H1 (cell line): ENCODE measurements around the gene SNRPB2. TPM values are rescaled to one million over a fixed set of nuclear protein-coding genes. Genes with fewer than 3 reads are reported as not detected.

Experiments
- CTCF ChIA-PET: fragments of 300-600 bp; sonication (Branson Sonifier 250); formaldehyde crosslinking; loops from one replicate; lab custom pipeline; 2021; ENCODE audit not compliant: partially characterized antibody; lab: Charles Lee
- POLR2A ChIA-PET: fragments of 300-600 bp; sonication (Branson Sonifier 250); formaldehyde crosslinking; loops from one replicate; lab custom pipeline; 2021; ENCODE audit warnings: inconsistent platforms; ENCODE audit not compliant: partially characterized antibody; lab: Charles Lee
- DNase-seq, 2 experiments: peaks; one replicate each; pipeline versions ENCODE4 v3.0.0 to v3.0.0-alpha.2; 2010 to 2022; ENCODE audit warnings: low spot score in 2 of 2, low read depth in 1 of 2, mixed read lengths in 1 of 2
- FAIRE-seq: peaks from 2 replicates; lab custom pipeline; 2011; peaks lifted over from hg19 to GRCh38; lab: Jason Lieb, UNC
- H2AFZ ChIP-seq: 2 replicates; pipeline ENCODE4 v1.8.1; 2012; ENCODE audit warnings: low read length, inconsistent platforms
- H2AK5ac ChIP-seq: 2 replicates; pipeline ENCODE4 v1.6.1; 2013; ENCODE audit warnings: low read depth, low read length
- H2BK120ac ChIP-seq: replicated peaks from 2 replicates; pipeline ENCODE3; 2013; ENCODE audit warnings: low read depth, low read length, inconsistent platforms
- H2BK12ac ChIP-seq: 2 replicates; pipeline ENCODE4 v1.6.1; 2013; ENCODE audit warnings: low read depth, low read length
- H2BK15ac ChIP-seq: 2 replicates; pipeline ENCODE4 v1.6.1; 2013; ENCODE audit warnings: low read length
- H2BK20ac ChIP-seq: 2 replicates; pipeline ENCODE4 v1.6.1; 2013; ENCODE audit warnings: low read length
- H2BK5ac ChIP-seq: 2 replicates; pipeline ENCODE4 v1.6.1; 2013; ENCODE audit warnings: low read depth, low read length
- H3K14ac ChIP-seq: 2 replicates; pipeline ENCODE4 v1.6.1; 2013; ENCODE audit warnings: inconsistent platforms; ENCODE audit not compliant: insufficient read length
- H3K18ac ChIP-seq: 2 replicates; pipeline ENCODE4 v1.6.1; 2013; ENCODE audit warnings: low read length; ENCODE audit errors: extremely low read depth
- H3K23ac ChIP-seq: 2 replicates; pipeline ENCODE4 v1.6.1; 2013; ENCODE audit warnings: inconsistent platforms; ENCODE audit not compliant: insufficient read length
- H3K23me2 ChIP-seq: 2 replicates; pipeline ENCODE4 v1.6.1; 2013; ENCODE audit warnings: low read depth, low read length
- H3K27ac ChIP-seq: 2 replicates; pipeline ENCODE4 v1.6.1; 2011; ENCODE audit warnings: low read depth, low read length, inconsistent platforms
- H3K27me3 ChIP-seq, 4 experiments: replicated peaks in 1 of 4; 1 replicate in 1 of 4; 2 replicates in 3 of 4; pipeline versions ENCODE4 v1.6.1 to v1.8.1; 2011 to 2013; ENCODE audit warnings: low read length in 3 of 4, mild to moderate bottlenecking in 3 of 4, inconsistent platforms in 2 of 4, mixed read lengths in 2 of 4, moderate library complexity in 1 of 4; ENCODE audit not compliant: control insufficient read depth in 3 of 4, insufficient read depth in 3 of 4; ENCODE audit errors: extremely low read depth in 1 of 4
- H3K36me3 ChIP-seq, 4 experiments: 2 replicates each; pipeline versions ENCODE4 v1.6.1 to v1.8.1; 2011 to 2013; ENCODE audit warnings: mild to moderate bottlenecking in 4 of 4, low read length in 3 of 4, moderate library complexity in 2 of 4, control low read depth in 1 of 4, inconsistent platforms in 1 of 4; ENCODE audit not compliant: insufficient read depth in 4 of 4, control insufficient read depth in 2 of 4
- H3K4ac ChIP-seq: replicated peaks from 2 replicates; pipeline ENCODE3; 2013; ENCODE audit warnings: low read length, low read depth, mixed read lengths, inconsistent platforms; ENCODE audit not compliant: insufficient read length
- H3K4me1 ChIP-seq, 4 experiments: replicated peaks in 1 of 4; 1 replicate in 1 of 4; 2 replicates in 3 of 4; pipeline versions ENCODE4 v1.6.1 to v1.8.1; 2011 to 2013; ENCODE audit warnings: low read length in 3 of 4, inconsistent platforms in 2 of 4, mixed read lengths in 1 of 4; ENCODE audit not compliant: insufficient read depth in 4 of 4, control insufficient read depth in 3 of 4
- H3K4me2 ChIP-seq, 2 experiments: 2 replicates each; pipeline versions ENCODE4 v1.6.1 to v1.8.1; 2011 to 2013; ENCODE audit warnings: low read depth in 2 of 2, low read length in 2 of 2, control low read depth in 1 of 2, inconsistent platforms in 1 of 2, mild to moderate bottlenecking in 1 of 2; ENCODE audit not compliant: insufficient read depth in 1 of 2
- H3K4me3 ChIP-seq, 4 experiments: fragments of 200-600, 300-600 bp in 1 of 4; sonication (generic), shearing (Covaris generic), sonication (Bioruptor Twin) in 1 of 4; 2 replicates each; pipeline versions ENCODE4 v1.5.1 to v1.8.1; 2011 to 2016; ENCODE audit warnings: low read length in 4 of 4, low read depth in 3 of 4, control low read depth in 2 of 4, inconsistent platforms in 2 of 4, mild to moderate bottlenecking in 2 of 4, mixed read lengths in 1 of 4, moderate library complexity in 1 of 4; ENCODE audit not compliant: insufficient read depth in 2 of 4; ENCODE audit errors: extremely low read depth in 1 of 4
- H3K56ac ChIP-seq: replicated peaks from 2 replicates; pipeline ENCODE3; 2013; ENCODE audit warnings: low read depth, mild to moderate bottlenecking, mixed read lengths, low read length, inconsistent platforms; ENCODE audit not compliant: insufficient read length
- H3K79me1 ChIP-seq: 2 replicates; pipeline ENCODE4 v1.6.1; 2013; ENCODE audit warnings: low read depth, low read length, control low read depth
- H3K79me2 ChIP-seq, 2 experiments: 2 replicates each; pipeline versions ENCODE4 v1.6.1 to v1.8.1; 2012 to 2013; ENCODE audit warnings: low read length in 2 of 2, mild to moderate bottlenecking in 2 of 2, inconsistent platforms in 1 of 2; ENCODE audit not compliant: insufficient read depth in 2 of 2, control insufficient read depth in 1 of 2
- H3K9ac ChIP-seq, 4 experiments: replicated peaks in 1 of 4; 1 replicate in 1 of 4; 2 replicates in 3 of 4; pipeline versions ENCODE4 v1.6.1 to v1.8.1; 2011 to 2013; ENCODE audit warnings: low read depth in 3 of 4, low read length in 3 of 4, control low read depth in 2 of 4, mild to moderate bottlenecking in 2 of 4, moderate library complexity in 2 of 4, inconsistent platforms in 1 of 4; ENCODE audit errors: extremely low read depth in 1 of 4
- H3K9me3 ChIP-seq, 2 experiments: 2 replicates each; pipeline versions ENCODE4 v1.6.1 to v1.8.1; 2012 to 2013; ENCODE audit warnings: mild to moderate bottlenecking in 2 of 2, moderate library complexity in 2 of 2, control low read depth in 1 of 2, inconsistent platforms in 1 of 2, low read depth in 1 of 2, low read length in 1 of 2, mixed read lengths in 1 of 2; ENCODE audit not compliant: insufficient read depth in 2 of 2
- H4K20me1 ChIP-seq, 2 experiments: replicated peaks in 1 of 2; 2 replicates each; pipeline versions ENCODE3 to v1.8.1; 2011 to 2013; ENCODE audit warnings: inconsistent platforms in 2 of 2, low read length in 2 of 2, mild to moderate bottlenecking in 1 of 2; ENCODE audit not compliant: insufficient read depth in 2 of 2, control insufficient read depth in 1 of 2
- H4K5ac ChIP-seq: 2 replicates; pipeline ENCODE4 v1.6.1; 2013; ENCODE audit warnings: low read length, low read depth, mixed read lengths, inconsistent platforms; ENCODE audit not compliant: insufficient read length
- H4K8ac ChIP-seq: 2 replicates; pipeline ENCODE4 v1.8.0; 2013; ENCODE audit warnings: mild to moderate bottlenecking, moderate library complexity, low read length, inconsistent platforms; ENCODE audit not compliant: insufficient read depth; ENCODE audit errors: extremely low read depth
- H4K91ac ChIP-seq: replicated peaks from 2 replicates; pipeline ENCODE3; 2013; ENCODE audit warnings: low read length, mixed read lengths, inconsistent platforms; ENCODE audit not compliant: insufficient read length
- ATF2 ChIP-seq: IDR thresholded peaks from 2 replicates; pipeline ENCODE4 v1.6.1; 2012; ENCODE audit warnings: low read length, inconsistent platforms
- CREB1 ChIP-seq: IDR thresholded peaks from 2 replicates; pipeline ENCODE4 v1.6.1; 2012; ENCODE audit warnings: inconsistent platforms
- SRF ChIP-seq: IDR thresholded peaks from 2 replicates; pipeline ENCODE4 v1.6.1; 2011; ENCODE audit warnings: mild to moderate bottlenecking, low read depth, low read length, moderate library complexity
- WGBS, 2 experiments: shearing (Covaris generic) in 1 of 2; methylation state at CpG; one replicate each; pipeline versions ENCODE4 v1.1.6 to v1.1.7; 2013 to 2015; ENCODE audit warnings: low lambda C conversion rate in 2 of 2, mixed read lengths in 2 of 2, inconsistent platforms in 1 of 2, low coverage in 1 of 2, missing lambda C conversion rate in 1 of 2; ENCODE audit not compliant: insufficient replicate concordance in 2 of 2, insufficient coverage in 1 of 2, insufficient read length in 1 of 2; ENCODE audit errors: extremely low coverage in 1 of 2, missing lambda C conversion rate in 1 of 2; 5-methylcytosine and 5-hydroxymethylcytosine counted together
- polyA plus RNA-seq, 7 experiments: library from polyadenylated mRNA; depleted of rRNA in 3 of 7; stranded (reverse) in 5 of 7; unstranded in 2 of 7; fragments of >200 nt in 5 of 7; fragments of 200-250 nt in 2 of 7; gene quantifications; 1 replicate in 5 of 7; 2 replicates in 1 of 7; 4 replicates in 1 of 7; pipeline versions ENCODE4 v1.2.1 to v1.2.3, GENCODE V29; 2011 to 2013; ENCODE audit warnings: missing spikeins in 2 of 7, mixed read lengths in 2 of 7
- total RNA-seq: library from RNA; stranded (reverse); fragmentation: NEBNext Ultra II Directional; extraction: Animal tissue kit (Norgen Biotek cat#: 25700); gene quantifications from 2 replicates; pipeline ENCODE4 v1.2.1, GENCODE V29; 2021

The SNRPB2 gene
- total and polyA plus RNA-seq, 2 of the 8 experiments (the other 6 are each of a cell fraction or from before 2014, with no cell fraction given), result 49.4 to 102 TPM

GRCh38 chr20:16758454-16759180 lies 28.8 kb downstream of the SNRPB2 start:
- Histone ChIP-seq H3K27me3 (no peaks in the 10 kb centered on the region), H4K5ac (no peak overlapping the region), H3K36me3 (no peaks in the 10 kb centered on the region), H3K23me2 (no peaks in the 10 kb centered on the region), H2BK5ac (no peak overlapping the region), H4K91ac (no peak overlapping the region), H3K14ac (no peak overlapping the region), H3K9ac (no peak overlapping the region), H3K4me1 (peaks cover 0 to 10% (median 2%) of the 10 kb centered on the region in 4 experiments; a peak in 2 of 7 replicates), H2AFZ (peak overlapping the region; percentile 64; the same call in 1 of the 2 replicates), H3K23ac (no peak overlapping the region), H4K8ac (no peak overlapping the region), H3K56ac (no peak overlapping the region), H3K79me1 (no peaks in the 10 kb centered on the region), H3K9me3 (peaks cover 11 to 12% of the 10 kb centered on the region in 2 experiments), H2BK120ac (no peak overlapping the region), H3K27ac (no peak overlapping the region), H3K79me2 (no peaks in the 10 kb centered on the region), H3K4me2 (no peak overlapping the region), H4K20me1 (no peaks in the 10 kb centered on the region), H2BK12ac (no peak overlapping the region), H2BK15ac (no peak overlapping the region), H2AK5ac (no peak overlapping the region), H3K4ac (no peak overlapping the region), H2BK20ac (no peak overlapping the region), H3K4me3 (no peak overlapping the region), H3K18ac (no peak overlapping the region)
- DNase-seq, result no peak
- ChIA-PET CTCF (interaction anchor here (0.7 to 4.6 kb wide), 3 partner anchors 10 to 1122 kb away, joined by 3 to 42 read pairs (median 22); partner anchors contain the start of gene OTOR), POLR2A (no interaction called here)
- no peak for FAIRE-seq
- WGBS, 2 experiments, result 80% methylated on average over 2 of the region's 2 CpGs; no CpG with 5 or more reads in 1 of the 2 experiments
- TF ChIP-seq ATF2, result no peak
- TF ChIP-seq CREB1, result no peak
- TF ChIP-seq SRF, result no peak
